Islet precursor cell (in vitro differentiated cells): ENCODE results near the gene ENPP4.
A peak's percentile ranks its signal among the peaks of the same experiment; 100 is the strongest.
"Not testable (repeated sequence)": the region's sequence is repeated elsewhere in the genome, so short reads cannot be mapped to it uniquely, and the experiment has no call there.

ENCODE experiments used
- DNase-seq: peaks from one replicate; pipeline ENCODE4 v3.0.0-alpha.2; 2018

ENPP4 gene

DNA sequence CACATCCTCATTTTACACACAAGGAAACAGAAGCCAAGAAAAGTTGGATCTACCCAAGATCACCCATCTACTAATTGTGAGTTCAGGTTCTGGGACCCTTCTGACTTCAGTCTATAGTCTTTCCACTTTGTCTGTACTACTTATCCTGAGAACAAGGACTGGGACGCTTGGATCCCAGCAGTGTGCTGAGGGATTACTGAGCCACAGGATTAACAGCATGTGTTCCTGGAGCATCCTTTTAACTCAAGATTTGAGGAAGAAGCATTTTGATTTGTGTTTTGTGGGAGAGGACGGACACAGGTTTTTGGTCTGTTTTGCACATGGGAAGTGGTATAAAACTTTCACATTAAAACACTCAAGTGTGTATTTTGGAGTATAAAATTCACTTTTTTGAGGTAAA is 4.4 kb downstream of the ENPP4 start:
- no peak for DNase-seq

- DNase-seq = no peak
These were observed 5.4 kb downstream of the ENPP4 start for GRCh38 chr6:46135176-46135575.

- DNase-seq = no peak
These were observed 7.0 kb downstream of the ENPP4 start for GRCh38 chr6:46136831-46137230.

DNA sequence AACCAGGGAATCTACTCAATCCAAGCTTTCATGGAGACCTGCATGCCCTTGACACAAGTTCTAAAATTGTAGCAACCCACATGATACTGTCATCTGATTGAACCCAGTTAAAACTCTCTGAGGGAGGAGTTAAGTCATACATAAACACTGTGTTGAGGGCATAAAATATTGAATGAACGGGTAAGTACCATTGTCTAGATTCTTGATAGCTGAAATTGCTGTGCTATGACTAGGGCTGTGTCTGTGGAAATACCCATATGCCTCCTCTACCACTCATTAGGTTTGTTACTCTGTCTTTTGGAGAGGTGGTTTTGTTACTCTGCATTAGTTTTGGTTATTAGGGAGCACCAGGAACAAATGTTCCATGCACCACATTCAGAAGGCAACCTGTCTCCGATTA is 7.6 kb downstream of the ENPP4 start:
- DNase-seq = no peak

DNA sequence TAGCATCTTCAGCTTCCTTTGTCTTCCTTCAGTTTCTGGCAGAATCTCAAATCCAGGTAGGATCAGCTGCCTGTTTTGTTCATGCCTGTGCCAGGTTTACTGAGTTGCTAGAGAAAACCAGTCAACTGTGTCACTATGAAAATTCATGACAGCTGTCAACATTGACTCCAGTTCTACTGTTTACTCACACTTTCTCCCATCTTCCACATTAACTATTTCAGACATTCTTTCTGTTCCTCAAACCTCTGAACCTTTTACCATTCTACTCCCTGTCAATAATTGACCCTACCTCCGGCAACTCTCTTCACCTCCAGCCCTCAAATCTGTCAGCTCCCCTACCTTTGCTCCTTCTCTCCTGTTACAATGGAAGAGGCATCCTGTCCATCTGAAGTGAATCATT is 8.5 kb downstream of the ENPP4 start:
- no peak for DNase-seq

- DNase-seq = no peak
These were observed 14.5 kb downstream of the ENPP4 start for GRCh38 chr6:46144270-46144669.

DNA sequence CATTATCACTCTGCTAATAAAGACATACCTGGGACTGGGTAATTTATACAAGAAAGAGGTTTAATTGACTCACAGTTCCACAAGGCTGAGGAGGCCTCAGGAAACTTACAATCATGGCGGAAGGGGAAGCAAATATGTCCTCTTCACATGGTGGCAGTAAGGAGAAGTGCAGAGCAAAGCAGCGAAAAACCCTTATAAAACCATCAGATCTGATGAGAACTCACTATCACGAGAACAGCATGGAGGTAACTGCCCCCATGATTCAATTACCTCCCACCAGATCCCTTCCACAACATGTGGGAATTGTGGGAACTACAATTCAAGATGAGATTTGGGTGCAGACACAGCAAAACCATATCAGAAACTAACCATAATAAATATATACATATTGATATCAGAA is 19.3 kb downstream of the ENPP4 start:
- not testable (repeated sequence) for DNase-seq

DNA sequence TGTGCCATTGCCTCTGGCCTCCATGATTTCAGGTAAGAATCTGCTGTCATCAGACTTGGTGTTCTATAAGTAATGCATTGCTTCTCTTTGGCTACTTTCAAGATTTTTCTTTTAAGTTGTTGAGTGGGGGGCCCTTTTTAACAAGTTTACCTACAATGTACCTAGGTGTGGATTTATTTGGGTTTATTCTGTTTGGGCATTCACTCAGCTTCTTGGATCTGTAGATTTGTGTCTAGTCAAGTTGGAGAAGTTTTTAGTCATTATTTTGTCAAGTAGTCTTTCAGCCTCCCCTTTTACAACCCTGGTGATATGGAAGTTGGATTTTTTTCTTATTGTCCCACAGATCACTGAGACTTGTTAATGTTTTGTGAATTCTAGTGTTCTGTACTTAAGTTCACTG is 26.9 kb downstream of the ENPP4 start:
- no peak for DNase-seq

DNA sequence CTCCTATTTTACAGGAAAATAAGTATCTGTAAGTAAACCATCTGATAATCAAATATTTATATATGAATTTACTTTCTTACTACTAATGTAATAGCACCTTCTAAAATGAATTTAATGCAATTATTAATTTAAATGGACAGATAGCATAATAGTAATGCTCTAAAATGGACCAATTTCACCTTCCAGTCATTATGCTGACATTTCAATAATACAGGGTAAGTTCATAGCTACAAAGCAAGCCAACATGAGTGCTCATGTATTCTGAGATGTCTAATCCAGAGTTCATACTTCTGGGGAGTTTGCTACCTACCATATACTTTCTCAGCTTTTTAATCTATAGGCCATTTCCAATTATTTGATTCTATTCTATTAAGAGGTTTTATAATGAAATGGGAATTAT is 29.4 kb downstream of the ENPP4 start:
- no peak for DNase-seq

DNA sequence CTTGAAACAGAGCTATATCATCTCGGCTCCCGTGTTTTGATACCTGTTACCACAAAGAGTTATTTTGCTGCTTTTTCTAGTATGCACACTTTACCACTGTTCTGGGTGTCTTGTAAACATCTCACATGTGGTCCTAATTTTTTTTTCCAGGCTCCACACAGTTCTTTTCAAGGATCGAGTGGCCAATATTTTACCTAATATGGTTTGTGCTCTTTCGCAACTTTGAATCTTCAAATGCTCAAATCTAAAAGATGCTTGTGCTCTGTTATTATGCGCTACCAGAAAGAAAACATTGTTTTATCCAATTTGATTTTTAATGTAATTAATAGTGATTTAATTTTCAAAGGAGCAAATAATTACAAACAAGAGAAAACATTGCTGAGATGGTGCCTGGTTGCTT is 30.3 kb downstream of the ENPP4 start:
- no peak for DNase-seq

DNA sequence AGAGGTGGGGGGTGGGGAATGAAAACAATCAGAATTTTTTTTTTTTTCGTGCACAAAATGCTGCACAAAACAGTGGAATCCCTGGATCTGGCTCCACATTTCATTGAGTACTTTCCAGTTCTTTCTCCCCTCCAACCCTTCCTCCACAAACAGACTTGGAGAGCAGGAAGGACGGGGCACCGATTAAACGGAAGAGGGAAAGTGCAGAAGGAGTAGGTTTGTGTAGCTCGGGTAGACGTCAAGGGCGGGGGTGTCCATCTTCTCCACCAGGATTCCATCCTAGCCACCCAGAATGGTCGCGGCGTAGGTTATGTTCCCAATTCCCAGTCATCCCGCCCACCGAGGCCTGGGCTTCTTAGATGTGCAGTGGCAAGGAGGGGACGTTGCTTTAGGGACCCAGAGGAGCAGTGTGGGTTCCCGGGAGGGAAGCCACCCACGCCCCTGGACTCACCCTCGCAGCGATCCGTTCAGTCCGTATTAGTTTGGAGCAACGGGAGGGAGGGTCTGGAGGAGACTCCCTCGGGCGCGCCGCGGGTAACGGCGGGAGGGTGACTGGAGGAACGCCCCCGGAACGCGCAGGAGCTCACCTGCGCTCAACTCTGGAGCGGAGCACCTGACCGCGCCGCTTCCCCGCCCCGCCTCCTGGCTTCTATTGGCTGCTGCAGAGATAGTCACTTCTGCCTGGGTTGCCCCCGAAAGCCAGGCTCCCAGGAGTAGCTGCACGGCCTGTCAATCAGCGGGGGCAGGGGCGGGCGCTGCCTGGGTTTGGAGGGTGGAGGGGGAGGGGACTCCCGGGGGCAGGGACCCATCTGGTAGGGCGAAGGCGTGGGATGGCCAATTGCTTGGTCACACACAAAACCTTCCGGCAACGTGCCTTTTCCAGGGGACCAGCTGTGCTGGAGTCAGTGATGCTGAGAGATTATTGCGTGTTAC is 40.8 kb downstream of the ENPP4 start, which contains the start of gene ENPP5:
Gene ENPP5 (minus strand): TSS at position 624 of the 933 bp plus-strand sequence. CDS start 2,718 bp downstream, outside the sequence.
- DNase-seq = peak; percentile 98

GRCh38 chr6:46172176-46172575 is 42.4 kb downstream of the ENPP4 start:
- DNase-seq = no peak

DNA sequence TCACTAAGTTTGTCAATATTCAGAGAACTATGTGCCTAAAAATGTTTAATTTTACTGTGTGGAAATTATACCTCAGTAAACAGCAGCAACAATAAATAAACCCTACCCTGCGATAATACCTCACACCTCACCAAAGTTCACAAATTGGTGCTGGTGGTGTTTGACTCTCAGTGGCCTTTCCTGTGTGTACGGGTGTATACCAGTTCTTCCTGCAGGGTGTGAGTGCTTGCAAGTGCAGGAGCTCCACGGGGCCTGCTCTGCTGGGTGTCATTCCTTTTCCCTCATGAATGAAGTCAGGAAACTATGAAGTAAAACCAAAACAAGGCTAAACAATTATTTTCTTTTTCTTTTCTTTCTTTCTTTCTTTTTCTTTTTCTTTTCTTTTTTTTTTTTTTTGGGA is 45.1 kb downstream of the ENPP4 start:
- no peak for DNase-seq

DNA sequence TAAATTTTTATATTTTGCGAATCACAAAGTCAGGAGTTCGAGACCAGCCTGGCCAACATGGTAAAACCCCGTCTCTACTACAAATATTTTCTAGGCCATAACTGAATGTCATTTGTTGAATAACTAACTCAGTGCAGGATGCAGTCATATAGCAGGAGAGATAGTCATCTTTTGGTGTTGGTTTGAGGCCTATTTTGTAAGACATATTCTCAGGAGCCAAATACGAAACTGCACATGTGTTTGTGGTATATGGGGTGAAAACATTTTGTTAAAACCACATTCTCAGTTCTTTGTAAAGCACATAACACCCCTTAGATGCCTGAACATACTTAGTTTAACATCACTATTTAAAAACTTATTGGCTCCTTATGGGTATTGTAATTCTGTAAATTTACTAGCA is 45.7 kb downstream of the ENPP4 start:
- DNase-seq = no peak

GRCh38 chr6:46175976-46176375 is 46.2 kb downstream of the ENPP4 start:
- no peak for DNase-seq

- no peak for DNase-seq
These were observed 54.3 kb downstream of the ENPP4 start for GRCh38 chr6:46184114-46184513.

DNA sequence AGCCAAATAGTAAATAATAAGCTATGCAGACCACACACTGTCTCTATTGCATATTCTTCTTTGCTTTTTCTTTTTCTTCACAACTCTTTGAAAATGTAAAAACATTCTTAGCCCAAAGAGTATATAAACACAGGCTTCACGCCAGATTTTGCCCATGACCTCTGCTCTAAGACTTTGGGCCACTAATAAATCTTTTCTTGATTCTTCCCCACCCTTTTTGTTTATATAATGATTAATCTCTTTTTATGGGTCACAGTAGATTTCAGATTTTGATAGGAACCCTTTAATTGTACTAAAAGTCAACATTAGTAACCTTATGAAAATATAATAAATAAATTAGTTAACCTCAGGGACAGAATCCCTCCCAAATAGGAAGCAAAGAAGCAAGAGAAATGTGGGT is 56.8 kb downstream of the ENPP4 start:
- no peak for DNase-seq

DNA sequence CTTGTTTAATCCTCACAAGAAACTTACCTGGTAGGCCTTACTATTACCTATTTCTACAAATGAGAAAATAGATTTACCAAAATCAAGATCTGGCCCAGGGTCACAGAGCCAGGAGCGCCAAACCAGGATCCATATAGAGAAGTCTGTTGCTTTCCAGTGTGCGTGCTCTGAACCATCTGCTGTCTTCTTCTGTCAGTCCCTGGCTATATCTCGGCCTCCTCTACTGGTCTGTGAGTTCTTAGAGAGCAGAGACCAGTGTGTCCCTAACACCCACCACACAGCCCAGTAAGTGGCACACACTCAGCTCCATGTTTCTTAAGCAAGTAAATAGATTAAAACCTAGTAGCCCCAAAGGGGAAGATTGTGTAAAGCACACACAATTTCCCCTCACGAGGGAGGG is 59.9 kb downstream of the ENPP4 start:
- DNase-seq = no peak

GRCh38 chr6:46190889-46191288 is 61.1 kb downstream of the ENPP4 start:
- DNase-seq = no peak

DNA sequence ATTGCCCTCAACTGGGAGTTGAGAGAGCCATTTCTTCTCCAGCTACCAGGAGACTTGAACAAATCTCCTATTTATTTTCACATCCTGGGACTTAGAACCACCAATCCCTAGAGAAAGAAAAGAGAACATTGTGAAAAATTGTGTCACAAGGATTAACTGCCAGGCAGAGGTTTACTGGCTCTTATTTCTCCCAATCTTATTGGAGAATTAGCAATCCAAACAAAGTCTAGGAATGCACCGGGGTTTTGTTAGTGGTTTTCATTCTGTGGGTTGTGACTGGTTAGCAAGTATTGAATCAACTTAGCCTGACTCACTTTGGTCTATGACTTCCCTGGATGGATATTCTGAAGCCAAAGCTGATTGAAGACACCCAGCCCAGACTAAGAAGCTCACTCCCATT is 62.2 kb downstream of the ENPP4 start:
- DNase-seq = no peak
